ENCODE data around the gene MRPS15. TPM values are rescaled to one million over a fixed set of nuclear protein-coding genes. Genes with fewer than 3 reads are reported as not detected.

Gene MRPS15
- total RNA-seq, 1 donor from 2014 or later: 70.9 TPM

DNA sequence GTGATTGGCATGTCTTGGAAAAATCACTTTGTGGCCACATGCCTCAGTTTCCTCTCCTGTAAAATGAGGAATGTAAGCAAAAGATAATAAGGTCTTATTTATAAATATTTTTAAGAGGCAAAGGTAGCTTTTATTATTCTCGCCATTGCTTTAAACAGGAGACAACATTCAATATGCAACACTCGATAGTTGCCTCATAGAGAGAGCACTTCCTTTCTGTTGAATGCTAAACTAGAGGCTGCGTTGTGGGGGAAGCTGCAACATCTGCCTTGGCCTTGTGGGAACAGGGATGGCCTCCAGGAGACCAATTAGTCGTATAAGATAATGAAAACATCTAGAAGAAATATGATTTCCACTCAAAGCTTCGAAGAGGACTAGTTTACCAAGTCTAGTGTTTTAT lies 17.4 kb downstream of the MRPS15 start:
- no peak overlapping the region for H3K27ac Mint-ChIP-seq (ENCODE audit: unreplicated experiment)
- no peaks in the 10 kb centered on the region for H3K27me3 ChIP-seq (ENCODE audit: insufficient read depth, low read length)
- no peaks in the 10 kb centered on the region for H3K36me3 Mint-ChIP-seq (ENCODE audit: low read depth, unreplicated experiment)
- H3K4me2 ChIP-seq (ENCODE audit: low read length): no peak overlapping the region
- H2AFZ ChIP-seq (ENCODE audit: low read depth, low read length): no peak overlapping the region
- DNase-seq (ENCODE audit: low read depth): no peak
- no peak for FAIRE-seq
- peaks cover 7% of the 10 kb centered on the region for H3K4me1 Mint-ChIP-seq (ENCODE audit: low read depth, unreplicated experiment)
- no peak for TF ChIP-seq EZH2 (IDR thresholded peaks at IDR 0.05; ENCODE audit: insufficient read depth, low read length)
- TF ChIP-seq, protein P1, sequence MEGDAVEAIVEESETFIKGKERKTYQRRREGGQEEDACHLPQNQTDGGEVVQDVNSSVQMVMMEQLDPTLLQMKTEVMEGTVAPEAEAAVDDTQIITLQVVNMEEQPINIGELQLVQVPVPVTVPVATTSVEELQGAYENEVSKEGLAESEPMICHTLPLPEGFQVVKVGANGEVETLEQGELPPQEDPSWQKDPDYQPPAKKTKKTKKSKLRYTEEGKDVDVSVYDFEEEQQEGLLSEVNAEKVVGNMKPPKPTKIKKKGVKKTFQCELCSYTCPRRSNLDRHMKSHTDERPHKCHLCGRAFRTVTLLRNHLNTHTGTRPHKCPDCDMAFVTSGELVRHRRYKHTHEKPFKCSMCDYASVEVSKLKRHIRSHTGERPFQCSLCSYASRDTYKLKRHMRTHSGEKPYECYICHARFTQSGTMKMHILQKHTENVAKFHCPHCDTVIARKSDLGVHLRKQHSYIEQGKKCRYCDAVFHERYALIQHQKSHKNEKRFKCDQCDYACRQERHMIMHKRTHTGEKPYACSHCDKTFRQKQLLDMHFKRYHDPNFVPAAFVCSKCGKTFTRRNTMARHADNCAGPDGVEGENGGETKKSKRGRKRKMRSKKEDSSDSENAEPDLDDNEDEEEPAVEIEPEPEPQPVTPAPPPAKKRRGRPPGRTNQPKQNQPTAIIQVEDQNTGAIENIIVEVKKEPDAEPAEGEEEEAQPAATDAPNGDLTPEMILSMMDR (IDR thresholded peaks at IDR 0.05; ENCODE audit: insufficient read depth, low read depth, low read length): no peak
- no peaks in the 10 kb centered on the region for H3K79me2 ChIP-seq (ENCODE audit: insufficient read depth, low read length)
- no peaks in the 10 kb centered on the region for H4K20me1 ChIP-seq (ENCODE audit: insufficient read depth, low read length)
- H3K4me1 ChIP-seq (ENCODE audit: insufficient read depth, low read length): peaks cover 9% of the 10 kb centered on the region
- no peaks in the 10 kb centered on the region for H3K9me3 ChIP-seq (ENCODE audit: insufficient read depth, low read depth, low read length)
- H3K9ac ChIP-seq (ENCODE audit: low read length): no peak overlapping the region
- H3K9me3 Mint-ChIP-seq (ENCODE audit: unreplicated experiment): no peaks in the 10 kb centered on the region
- no peak overlapping the region for H3K4me3 Mint-ChIP-seq (ENCODE audit: unreplicated experiment)
- H3K27ac ChIP-seq (ENCODE audit: low read depth, low read length): no peak overlapping the region
- no peak overlapping the region for H3K4me3 ChIP-seq (ENCODE audit: insufficient read depth, low read depth, low read length)
- H3K27me3 Mint-ChIP-seq (ENCODE audit: low read depth, unreplicated experiment): no peaks in the 10 kb centered on the region
- H3K36me3 ChIP-seq (ENCODE audit: insufficient read depth, low read length): no peaks in the 10 kb centered on the region

DNA sequence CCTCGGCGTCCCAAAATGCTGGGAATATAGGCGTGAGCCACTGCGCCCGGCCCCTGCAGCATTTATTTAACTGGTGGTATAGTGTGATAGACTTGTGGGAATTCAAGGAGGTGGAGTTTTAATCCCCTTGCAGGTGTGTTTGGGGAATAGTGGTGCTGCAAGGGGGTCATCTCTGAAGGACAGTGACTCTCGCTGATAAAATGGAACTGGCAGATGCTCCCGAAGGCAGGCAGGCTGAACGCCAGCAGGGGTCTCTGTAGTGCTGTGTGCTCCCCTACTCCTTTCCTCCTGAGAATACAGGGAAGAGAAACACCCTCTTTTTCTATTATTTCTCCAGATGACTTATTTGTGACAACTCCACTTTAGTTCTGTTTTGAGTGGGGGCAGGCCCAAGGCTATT lies 17.9 kb downstream of the MRPS15 start:
- no peak for TF ChIP-seq EZH2 (IDR thresholded peaks at IDR 0.05; ENCODE audit: insufficient read depth, low read length)
- TF ChIP-seq, protein P1 (IDR thresholded peaks at IDR 0.05; ENCODE audit: insufficient read depth, low read depth, low read length): peak; percentile 17
- FAIRE-seq: no peak
- Histone ChIP-seq H3K79me2 (ENCODE audit: insufficient read depth, low read length) (no peaks in the 10 kb centered on the region), H3K4me2 (ENCODE audit: low read length) (no peak overlapping the region), H3K9ac (ENCODE audit: low read length) (no peak overlapping the region), H3K27ac (ENCODE audit: low read depth, low read length) (no peak overlapping the region), H3K36me3 (ENCODE audit: insufficient read depth, low read length) (no peaks in the 10 kb centered on the region), H3K9me3 (ENCODE audit: insufficient read depth, low read depth, low read length) (no peaks in the 10 kb centered on the region), H2AFZ (ENCODE audit: low read depth, low read length) (no peak overlapping the region), H3K4me1 (ENCODE audit: insufficient read depth, low read length) (peaks cover 9% of the 10 kb centered on the region), H3K4me3 (ENCODE audit: insufficient read depth, low read depth, low read length) (no peak overlapping the region), H3K27me3 (ENCODE audit: insufficient read depth, low read length) (no peaks in the 10 kb centered on the region), H4K20me1 (ENCODE audit: insufficient read depth, low read length) (no peaks in the 10 kb centered on the region)
- H3K4me1 Mint-ChIP-seq (ENCODE audit: low read depth, unreplicated experiment): peaks cover 7% of the 10 kb centered on the region
- no peaks in the 10 kb centered on the region for H3K36me3 Mint-ChIP-seq (ENCODE audit: low read depth, unreplicated experiment)
- no peaks in the 10 kb centered on the region for H3K9me3 Mint-ChIP-seq (ENCODE audit: unreplicated experiment)
- H3K4me3 Mint-ChIP-seq (ENCODE audit: unreplicated experiment): no peak overlapping the region
- H3K27ac Mint-ChIP-seq (ENCODE audit: unreplicated experiment): no peak overlapping the region
- DNase-seq (ENCODE audit: low read depth): no peak
- H3K27me3 Mint-ChIP-seq (ENCODE audit: low read depth, unreplicated experiment): no peaks in the 10 kb centered on the region

DNA sequence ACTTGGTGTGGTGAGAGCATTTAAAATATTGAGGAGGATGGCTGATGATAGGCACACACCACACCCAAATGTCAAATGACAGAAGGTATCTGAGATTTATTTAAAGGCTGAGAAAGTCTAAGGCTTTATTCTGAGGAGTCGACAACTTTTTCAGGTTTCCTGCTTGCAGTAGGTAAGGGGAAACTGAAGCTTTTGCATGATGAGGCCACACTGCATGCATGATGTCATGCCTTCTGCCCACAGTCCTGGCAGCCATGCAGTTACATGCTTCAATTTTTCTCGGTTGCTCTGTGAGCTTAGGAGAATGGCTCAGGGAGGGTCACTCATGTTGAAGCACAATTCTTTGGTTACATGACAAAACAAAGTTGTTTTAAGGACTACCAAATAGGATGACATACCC lies 20.9 kb downstream of the MRPS15 start:
- DNase-seq (ENCODE audit: low read depth): no peak
- Histone ChIP-seq H3K9me3 (ENCODE audit: insufficient read depth, low read depth, low read length) (no peaks in the 10 kb centered on the region), H2AFZ (ENCODE audit: low read depth, low read length) (no peak overlapping the region), H3K27ac (ENCODE audit: low read depth, low read length) (no peak overlapping the region), H3K4me1 (ENCODE audit: insufficient read depth, low read length) (no peaks in the 10 kb centered on the region), H3K9ac (ENCODE audit: low read length) (no peak overlapping the region), H3K4me2 (ENCODE audit: low read length) (no peak overlapping the region), H3K79me2 (ENCODE audit: insufficient read depth, low read length) (no peaks in the 10 kb centered on the region), H3K4me3 (ENCODE audit: insufficient read depth, low read depth, low read length) (no peak overlapping the region), H3K36me3 (ENCODE audit: insufficient read depth, low read length) (no peaks in the 10 kb centered on the region), H4K20me1 (ENCODE audit: insufficient read depth, low read length) (no peaks in the 10 kb centered on the region), H3K27me3 (ENCODE audit: insufficient read depth, low read length) (no peaks in the 10 kb centered on the region)
- no peak overlapping the region for H3K4me3 Mint-ChIP-seq (ENCODE audit: unreplicated experiment)
- H3K9me3 Mint-ChIP-seq (ENCODE audit: unreplicated experiment): no peaks in the 10 kb centered on the region
- TF ChIP-seq, protein P1 (IDR thresholded peaks at IDR 0.05; ENCODE audit: insufficient read depth, low read depth, low read length): no peak
- no peak for TF ChIP-seq EZH2 (IDR thresholded peaks at IDR 0.05; ENCODE audit: insufficient read depth, low read length)
- H3K27me3 Mint-ChIP-seq (ENCODE audit: low read depth, unreplicated experiment): no peaks in the 10 kb centered on the region
- no peak overlapping the region for H3K27ac Mint-ChIP-seq (ENCODE audit: unreplicated experiment)
- H3K36me3 Mint-ChIP-seq (ENCODE audit: low read depth, unreplicated experiment): no peaks in the 10 kb centered on the region
- FAIRE-seq: no peak
- H3K4me1 Mint-ChIP-seq (ENCODE audit: low read depth, unreplicated experiment): peaks cover 3% of the 10 kb centered on the region
